Posterior cingulate gyrus (tissue), 11 donors: ENCODE measurements around the gene AUP1.

Source experiments
- DNase-seq, 10 donors: peaks; one replicate each; pipeline versions ENCODE4 v3.0.0 to v3.0.0-alpha.2; 2020 to 2021; ENCODE audit warnings: mixed read lengths in 3 of 10
- intact Hi-C: fragments of 100-400 bp; cut with DNase I; formaldehyde crosslinking; loops from one replicate; pipeline ENCODE4 v1.15.1; 2023

The AUP1 gene

GRCh38 chr2:74482801-74483674 is 46.5 kb downstream of the AUP1 start, which contains the start of the genes CCDC142 and TTC31:
TSS of gene CCDC142 (minus strand) at chr2:74482998. CDS start at chr2:74482837, 161 bp downstream.
TSS of gene TTC31 (plus strand) at chr2:74483081. CDS start at chr2:74483096, 15 bp downstream.
- intact Hi-C loops: loop anchor here (1.0 kb wide), 4 partner anchors 24 to 104 kb away; partner anchors contain the start of genes AUP1, HTRA2, INO80B and PCGF1

GRCh38 chr2:74481961-74482800 is 47.3 kb downstream of the AUP1 start:
- DNase-seq: peak in 5 of 10 donors; percentile 58 to 94 (median 85)
- intact Hi-C loops: no loop called here

More at GRCh38 chr2:74482801-74483674, 46.5 kb downstream of the AUP1 start, which contains the start of the genes CCDC142 and TTC31:
- DNase-seq: peak; percentile 90 to 99 (median 94)

- intact Hi-C loops: no loop called here
Observed at GRCh38 chr2:74481431-74481830, 48.1 kb downstream of the AUP1 start.

More at GRCh38 chr2:74481431-74481830, 48.1 kb downstream of the AUP1 start:
- no peak for DNase-seq
